WTC11 (cell line): ENCODE results near the gene TSPAN33. TPM values are rescaled to one million over a fixed set of nuclear protein-coding genes. Genes with fewer than 3 reads are reported as not detected.
"Not testable (repeated sequence)": the region's sequence is repeated elsewhere in the genome, so short reads cannot be mapped to it uniquely, and the experiment has no call there.

Experiments used
- ATAC-seq: fragments of 200-7000 bp; cut with Tn5 transposase; 2 replicates; pipeline ENCODE4 v1.10.0; 2021; ENCODE audit warnings: mild to moderate bottlenecking, moderate library complexity
- CTCF ChIA-PET: fragments of 300-600 bp; sonication (Branson Sonifier 250); formaldehyde crosslinking; loops from one replicate; lab custom pipeline; 2021; ENCODE audit warnings: antibody characterized with exemption; lab: Charles Lee
- POLR2A ChIA-PET: fragments of 350-600 bp; sonication (Branson Sonifier 250); formaldehyde crosslinking; loops from one replicate; lab custom pipeline; 2021; ENCODE audit warnings: antibody characterized with exemption; lab: Charles Lee
- DNase-seq: peaks from one replicate; pipeline ENCODE4 v3.0.0; 2021; ENCODE audit warnings: low spot score
- H3K27ac Mint-ChIP-seq: 2 replicates; pipeline ENCODE4 v1.8.0; 2021; ENCODE audit warnings: mixed read lengths
- H3K27me3 Mint-ChIP-seq: 2 replicates; pipeline ENCODE4 v1.8.0; 2021; ENCODE audit warnings: low read depth, mild to moderate bottlenecking, moderate library complexity, mixed read lengths
- H3K36me3 Mint-ChIP-seq: 2 replicates; pipeline ENCODE4 v1.8.0; 2021; ENCODE audit warnings: mixed read lengths
- H3K4me1 Mint-ChIP-seq: 2 replicates; pipeline ENCODE4 v1.8.0; 2022; ENCODE audit warnings: mixed read lengths
- H3K4me3 Mint-ChIP-seq: 2 replicates; pipeline ENCODE4 v1.8.0; 2021; ENCODE audit warnings: mild to moderate bottlenecking, moderate library complexity, mixed read lengths
- H3K9me3 Mint-ChIP-seq: 2 replicates; pipeline ENCODE4 v1.8.0; 2021; ENCODE audit warnings: mixed read lengths
- FOXK1 ChIP-seq: sonication (generic); formaldehyde crosslinking; IDR thresholded peaks from 2 replicates; pipeline ENCODE4 v1.8.0; 2022; ENCODE audit warnings: mild to moderate bottlenecking, moderate library complexity, missing genetic modification reagents
- GTF2I ChIP-seq: fragments of 250-450 bp; sonication (Bioruptor Pico); conservative IDR thresholded peaks from 2 replicates; pipeline ENCODE4 v1.4.0; 2021; ENCODE audit warnings: mild to moderate bottlenecking
- SOX15 ChIP-seq: fragments of 250-450 bp; sonication (Bioruptor Pico); IDR thresholded peaks from 2 replicates; pipeline ENCODE4 v1.9.0; 2021; ENCODE audit warnings: mild to moderate bottlenecking
- total RNA-seq: library from RNA; stranded (reverse); gene quantifications from 3 replicates; pipeline ENCODE4 v1.2.3, GENCODE V29; 2021
- TF ChIP-seq, protein P1 (sequence below): fragments of 200-600 bp; IDR thresholded peaks from 2 replicates; pipeline ENCODE4 v1.8.0; 2022; ENCODE audit warnings: antibody characterized with exemption

Gene TSPAN33
- total RNA-seq, 1 experiment from 2014 or later = 30.0 TPM

DNA sequence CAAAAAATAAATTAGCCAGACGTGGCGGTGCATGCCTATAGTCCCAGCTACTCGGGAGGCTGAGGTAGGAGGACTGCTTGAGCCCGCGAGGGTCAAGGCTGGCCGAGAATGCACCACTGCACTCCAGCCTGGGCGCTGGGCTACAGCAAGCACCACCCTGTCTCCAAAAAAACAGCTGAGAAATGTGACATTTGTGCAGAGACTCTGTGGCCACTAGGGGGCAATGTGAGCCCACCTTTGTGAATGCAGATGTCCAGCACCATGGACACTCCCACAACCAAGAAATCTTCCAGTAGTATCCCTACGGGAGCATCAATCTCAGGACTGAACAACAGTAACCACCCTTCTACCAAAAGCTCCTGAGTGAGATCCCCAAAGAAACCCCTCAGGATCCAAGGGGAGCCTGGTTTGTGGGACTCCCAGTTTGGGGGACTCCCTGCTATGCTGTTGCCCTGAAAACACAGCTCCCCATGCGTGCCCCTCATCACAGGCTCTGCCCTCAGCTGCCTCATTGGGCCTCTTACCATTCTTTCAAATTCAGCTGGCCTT, 74.1 kb downstream of the TSPAN33 start:
- peak; percentile 91 for DNase-seq
- H3K4me1 Mint-ChIP-seq = 0 out of 2 replicates have a peak, but pooled peaks cover 5% of the 10 kb centered on the region
- peaks cover 19% of the 10 kb centered on the region for H3K36me3 Mint-ChIP-seq
- TF ChIP-seq FOXK1 (CRISPR knock-in tag) = no peak
- no peak for TF ChIP-seq SOX15
- TF ChIP-seq, protein P1, sequence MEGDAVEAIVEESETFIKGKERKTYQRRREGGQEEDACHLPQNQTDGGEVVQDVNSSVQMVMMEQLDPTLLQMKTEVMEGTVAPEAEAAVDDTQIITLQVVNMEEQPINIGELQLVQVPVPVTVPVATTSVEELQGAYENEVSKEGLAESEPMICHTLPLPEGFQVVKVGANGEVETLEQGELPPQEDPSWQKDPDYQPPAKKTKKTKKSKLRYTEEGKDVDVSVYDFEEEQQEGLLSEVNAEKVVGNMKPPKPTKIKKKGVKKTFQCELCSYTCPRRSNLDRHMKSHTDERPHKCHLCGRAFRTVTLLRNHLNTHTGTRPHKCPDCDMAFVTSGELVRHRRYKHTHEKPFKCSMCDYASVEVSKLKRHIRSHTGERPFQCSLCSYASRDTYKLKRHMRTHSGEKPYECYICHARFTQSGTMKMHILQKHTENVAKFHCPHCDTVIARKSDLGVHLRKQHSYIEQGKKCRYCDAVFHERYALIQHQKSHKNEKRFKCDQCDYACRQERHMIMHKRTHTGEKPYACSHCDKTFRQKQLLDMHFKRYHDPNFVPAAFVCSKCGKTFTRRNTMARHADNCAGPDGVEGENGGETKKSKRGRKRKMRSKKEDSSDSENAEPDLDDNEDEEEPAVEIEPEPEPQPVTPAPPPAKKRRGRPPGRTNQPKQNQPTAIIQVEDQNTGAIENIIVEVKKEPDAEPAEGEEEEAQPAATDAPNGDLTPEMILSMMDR = peak; percentile 95
- H3K9me3 Mint-ChIP-seq = peaks cover 13% of the 10 kb centered on the region
- CTCF ChIA-PET = interaction anchor here (0.5 to 2.5 kb wide), 45 partner anchors 9 to 1046 kb away, joined by 3 to 46 read pairs (median 6); partner anchors contain the start of genes SMO and STRIP2
- H3K4me3 Mint-ChIP-seq = no peak overlapping the region
- POLR2A ChIA-PET = interaction anchor here (0.5 to 1.3 kb wide), 4 partner anchors 29 to 1125 kb away, joined by 3 to 5 read pairs (median 4); no protein-coding TSS in a partner anchor
- no peaks in the 10 kb centered on the region; the same call in 1 of the 2 replicates for H3K27me3 Mint-ChIP-seq
- H3K27ac Mint-ChIP-seq = no peak overlapping the region
- ATAC-seq = peak; percentile 80

DNA sequence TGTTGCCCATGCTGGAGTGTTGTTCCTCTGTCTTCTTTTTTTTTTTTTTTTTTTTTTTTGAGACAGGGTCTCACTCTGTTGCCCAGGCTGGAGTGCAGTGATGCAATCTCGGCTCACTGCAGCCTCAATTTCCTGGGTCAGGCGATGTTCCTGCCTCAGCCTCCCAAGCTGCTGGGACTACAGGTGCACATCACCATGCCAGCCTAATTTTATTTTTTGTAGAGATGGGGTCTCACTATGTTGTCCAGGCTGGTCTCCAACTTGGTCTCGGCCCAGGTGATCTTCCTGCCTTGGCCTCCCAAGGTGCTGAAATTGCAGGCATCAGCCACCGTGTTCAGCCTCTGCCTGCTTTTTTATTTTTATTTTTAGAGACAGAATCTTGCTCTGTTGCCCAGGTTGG, 74.7 kb downstream of the TSPAN33 start:
- peak; percentile 58; the same call in 1 of the 2 replicates for TF ChIP-seq GTF2I (CRISPR knock-in tag)
- DNase-seq, H3K27ac Mint-ChIP-seq, H3K4me1 Mint-ChIP-seq, H3K4me3 Mint-ChIP-seq, H3K27me3 Mint-ChIP-seq, ATAC-seq: not testable (repeated sequence)
- ChIA-PET CTCF (interaction anchor here (0.6 to 2.5 kb wide), 40 partner anchors 9 to 606 kb away, joined by 3 to 46 read pairs (median 7); partner anchors contain the start of gene STRIP2), POLR2A (interaction anchor here (0.6 to 1.3 kb wide), 3 partner anchors 29 to 610 kb away, joined by 3 to 5 read pairs (median 4); no protein-coding TSS in a partner anchor)
- peaks cover 15% of the 10 kb centered on the region for H3K36me3 Mint-ChIP-seq
- H3K9me3 Mint-ChIP-seq = peaks cover 13% of the 10 kb centered on the region

Other genes with a start within 250 kb of the TSPAN33 start
- 2.5 to 2.9 TPM (median 2.7 TPM) in 3 replicates for gene KCP, start 234.0 kb upstream of the TSPAN33 start, total RNA-seq
- 0.66 to 0.71 TPM (median 0.69 TPM) in 3 replicates for gene IRF5, start 206.8 kb upstream of the TSPAN33 start, total RNA-seq
- gene TNPO3, start 89.6 kb upstream of the TSPAN33 start, total RNA-seq = 87.0 to 91.7 TPM (median 89.1 TPM) in 3 replicates
- 56.9 to 61.4 TPM (median 60.3 TPM) in 3 replicates for gene SMO, start 43.9 kb downstream of the TSPAN33 start, total RNA-seq
- gene AHCYL2, start 80.3 kb downstream of the TSPAN33 start, total RNA-seq = 25.6 to 28.5 TPM (median 28.4 TPM) in 3 replicates